Measurements from ENCODE around the gene FAM135A. TPM values are rescaled to one million over a fixed set of nuclear protein-coding genes. Genes with fewer than 3 reads are reported as not detected.
A peak's percentile ranks its signal among the peaks of the same experiment; 100 is the strongest.
"Not testable (repeated sequence)": the region's sequence is repeated elsewhere in the genome, so short reads cannot be mapped to it uniquely, and the experiment has no call there.

Gene FAM135A
- total and polyA plus RNA-seq, 2 of the 13 experiments (the other 11 are each of a cell fraction or from before 2014, with no cell fraction given), result 26.9 to 31.5 TPM

DNA sequence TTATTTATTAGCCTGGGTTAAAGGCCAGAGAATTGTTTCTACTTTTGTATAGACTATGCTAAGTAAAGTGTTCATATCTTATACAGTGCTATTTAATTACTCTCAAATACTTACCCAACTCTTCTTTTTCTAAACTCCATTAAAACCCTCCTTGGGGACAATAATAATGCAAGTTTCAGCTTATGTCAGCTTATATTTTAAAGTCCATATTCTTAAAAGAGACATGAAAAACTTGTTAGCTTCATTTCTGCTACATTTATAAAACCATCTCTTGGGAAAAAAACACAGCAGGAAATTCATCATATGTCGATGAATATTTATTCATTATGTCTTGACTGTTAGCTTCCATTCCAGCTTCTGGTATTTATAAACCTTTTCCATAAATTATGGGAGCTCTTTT is 81.5 kb downstream of the FAM135A start:
- Histone ChIP-seq H3K9ac (ENCODE audit: insufficient read depth, low read depth, low read length) (no peak overlapping the region), H3K27me3 (ENCODE audit: control insufficient read depth in 1 of 2, insufficient read depth in 2 of 2, low read length in 2 of 2) (no peaks in the 10 kb centered on the region), H3K4me3 (replicated peaks in 1 of 3; ENCODE audit: insufficient read depth in 1 of 3, low read depth in 2 of 3, low read length in 3 of 3) (no peak overlapping the region), H4K20me1 (ENCODE audit: insufficient read depth, low read length) (no peaks in the 10 kb centered on the region), H3K27ac (ENCODE audit: extremely low read length, insufficient read depth, low read length) (no peak overlapping the region), H3K36me3 (replicated peaks in 1 of 2; ENCODE audit: control insufficient read depth in 1 of 2, insufficient read depth in 2 of 2, low read length in 2 of 2) (no peaks in the 10 kb centered on the region), H2AFZ (ENCODE audit: low read length) (no peak overlapping the region), H3K4me2 (ENCODE audit: low read depth, low read length) (no peak overlapping the region), H3K9me3 (ENCODE audit: low read length) (no peaks in the 10 kb centered on the region), H3K79me2 (ENCODE audit: insufficient read depth, low read length) (no peaks in the 10 kb centered on the region), H3K4me1 (ENCODE audit: insufficient read depth, low read length) (no peaks in the 10 kb centered on the region)
- intact Hi-C loops (cut with micrococcal nuclease; ENCODE audit: unreplicated experiment), result no loop called here
- BruUV-seq (replicated peaks), result no TSS peak
- WGBS (ENCODE audit: low lambda C conversion rate), result 96% methylated on average over 1 of the region's 1 CpG
- FAIRE-seq (no peak), DNase-seq (ENCODE audit: low spot score) (no peak), ATAC-seq (no peak)
- TF ChIP-seq ARNTL (CRISPR knock-in tag; IDR thresholded peaks at IDR 0.05), result no peak
- peak; percentile 32 to 58; a peak in 2 of 4 replicates for TF ChIP-seq MAFK (conservative IDR thresholded peaks at IDR 0.05 in 1 of 2, IDR thresholded peaks at IDR 0.05 in 1 of 2; ENCODE audit: low read length in 2 of 2)
- no peak for TF ChIP-seq ZNF468 (CRISPR knock-in tag; IDR thresholded peaks at IDR 0.05)
- TF ChIP-seq, protein P1, sequence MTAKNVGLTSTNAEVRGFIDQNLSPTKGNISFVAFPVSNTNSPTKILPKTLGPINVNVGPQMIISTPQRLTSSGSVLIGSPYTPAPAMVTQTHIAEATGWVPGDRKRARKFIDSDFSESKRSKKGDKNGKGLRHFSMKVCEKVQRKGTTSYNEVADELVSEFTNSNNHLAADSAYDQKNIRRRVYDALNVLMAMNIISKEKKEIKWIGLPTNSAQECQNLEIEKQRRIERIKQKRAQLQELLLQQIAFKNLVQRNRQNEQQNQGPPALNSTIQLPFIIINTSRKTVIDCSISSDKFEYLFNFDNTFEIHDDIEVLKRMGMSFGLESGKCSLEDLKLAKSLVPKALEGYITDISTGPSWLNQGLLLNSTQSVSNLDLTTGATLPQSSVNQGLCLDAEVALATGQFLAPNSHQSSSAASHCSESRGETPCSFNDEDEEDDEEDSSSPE (CRISPR knock-in tag; IDR thresholded peaks at IDR 0.05), result no peak
- no peak for TF ChIP-seq SCMH1 (CRISPR knock-in tag; IDR thresholded peaks at IDR 0.05; ENCODE audit: borderline replicate concordance)
- in situ Hi-C loops (cut with HindIII; ENCODE audit: extremely low pct_ligation_motif_present, low pct_unique_long_range_greater_than_20kb), result no loop called here
- ChIA-PET POLR2A (no interaction called here), CTCF (ENCODE audit: low intra/inter-chr PET ratio, low total read pairs) (no interaction called here)

DNA sequence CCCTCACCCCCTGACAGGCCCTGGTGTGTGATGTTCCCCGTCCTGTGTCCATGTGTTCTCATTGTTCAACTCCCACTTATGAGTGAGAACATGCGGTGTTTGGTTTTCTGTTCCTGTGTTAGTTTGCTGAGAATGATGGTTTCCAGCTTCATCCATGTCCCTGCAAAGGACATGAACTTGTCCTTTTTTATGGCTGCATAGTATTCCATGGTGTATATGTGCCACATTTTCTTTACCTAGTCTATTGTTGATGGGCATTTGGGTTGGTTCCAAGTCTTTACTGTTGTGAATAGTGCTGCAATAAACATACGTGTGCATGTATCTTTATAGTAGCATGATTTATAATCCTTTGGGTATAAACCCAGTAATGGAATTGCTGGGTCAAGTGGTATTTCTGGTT is 82.5 kb downstream of the FAM135A start:
- H3K4me3 ChIP-seq (replicated peaks in 1 of 3; ENCODE audit: insufficient read depth in 1 of 3, low read depth in 2 of 3, low read length in 3 of 3); POLR2A ChIA-PET; BruUV-seq (replicated peaks); FAIRE-seq; H4K20me1 ChIP-seq (ENCODE audit: insufficient read depth, low read length); CTCF ChIA-PET (ENCODE audit: low intra/inter-chr PET ratio, low total read pairs); ATAC-seq; H3K27me3 ChIP-seq (ENCODE audit: control insufficient read depth in 1 of 2, insufficient read depth in 2 of 2, low read length in 2 of 2); H3K4me2 ChIP-seq (ENCODE audit: low read depth, low read length); H3K4me1 ChIP-seq (ENCODE audit: insufficient read depth, low read length); H2AFZ ChIP-seq (ENCODE audit: low read length); H3K9me3 ChIP-seq (ENCODE audit: low read length); H3K27ac ChIP-seq (ENCODE audit: extremely low read length, insufficient read depth, low read length); DNase-seq (ENCODE audit: low spot score); H3K36me3 ChIP-seq (replicated peaks in 1 of 2; ENCODE audit: control insufficient read depth in 1 of 2, insufficient read depth in 2 of 2, low read length in 2 of 2); H3K79me2 ChIP-seq (ENCODE audit: insufficient read depth, low read length); intact Hi-C loops (cut with micrococcal nuclease; ENCODE audit: unreplicated experiment); H3K9ac ChIP-seq (ENCODE audit: insufficient read depth, low read depth, low read length); in situ Hi-C loops (cut with HindIII; ENCODE audit: extremely low pct_ligation_motif_present, low pct_unique_long_range_greater_than_20kb): not testable (repeated sequence)
- WGBS (ENCODE audit: low lambda C conversion rate), result 92% methylated on average over 3 of the region's 3 CpGs
